Measurements from ENCODE around the gene OR9G4. TPM values are rescaled to one million over a fixed set of nuclear protein-coding genes. Genes with fewer than 3 reads are reported as not detected.

The OR9G4 gene
- not detected for total RNA-seq

DNA sequence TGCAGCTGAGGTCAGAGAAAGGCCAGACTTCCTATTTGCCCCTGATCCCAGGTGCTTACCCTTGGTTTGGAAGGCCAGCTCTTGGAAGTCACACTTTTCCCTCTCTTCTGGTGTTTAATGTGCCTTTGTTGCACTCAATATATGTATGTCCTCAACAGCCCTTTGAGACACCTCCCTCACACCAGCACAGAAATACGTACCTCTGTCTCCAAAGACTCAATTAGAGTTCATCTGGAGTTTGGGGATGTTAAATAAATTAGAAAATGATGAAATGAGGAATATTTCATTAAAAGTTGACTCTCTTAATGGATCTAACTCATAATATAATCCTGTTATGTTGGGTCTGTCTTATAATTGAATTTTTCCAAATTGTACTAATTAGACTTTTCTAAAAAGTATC is at the start of gene OR9G4:
Gene OR9G4, minus strand, starts transcription at position 101 of the 400 bp plus-strand sequence. CDS start 4,931 bp downstream, outside the sequence.
- no peak for DNase-seq (ENCODE audit: low spot score)

DNA sequence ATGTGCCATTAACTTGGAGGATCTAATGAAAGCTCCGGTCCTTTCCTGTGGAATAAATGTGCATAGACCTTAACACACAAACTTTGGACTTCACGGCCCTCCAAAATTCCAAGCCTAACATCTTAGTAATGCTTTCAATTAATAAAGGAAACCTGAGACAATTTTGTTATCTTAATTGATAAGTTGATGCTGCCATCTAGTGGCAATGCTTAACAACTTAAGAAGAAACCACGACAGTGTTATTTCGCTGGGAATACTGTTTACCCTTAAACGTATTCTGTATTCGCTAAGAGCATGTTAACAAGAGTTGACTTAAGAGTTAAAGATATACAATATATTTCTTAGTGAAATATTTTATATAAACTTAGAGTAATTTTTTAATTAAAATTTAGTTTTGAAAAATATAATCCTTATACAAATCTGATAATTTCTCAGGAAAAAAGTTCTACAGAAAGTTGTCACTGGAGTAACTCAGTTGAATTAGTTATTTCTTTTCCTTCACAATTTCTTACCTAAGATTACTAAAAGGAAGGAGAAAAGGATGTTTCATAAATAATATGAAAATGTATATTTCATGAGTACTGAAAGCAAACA is 35.0 kb upstream of the OR9G4 start:
- DNase-seq (ENCODE audit: low spot score) = no peak

- DNase-seq (ENCODE audit: low spot score) = no peak
Observed at GRCh38 chr11:56782167-56782847, 33.8 kb upstream of the OR9G4 start.

DNA sequence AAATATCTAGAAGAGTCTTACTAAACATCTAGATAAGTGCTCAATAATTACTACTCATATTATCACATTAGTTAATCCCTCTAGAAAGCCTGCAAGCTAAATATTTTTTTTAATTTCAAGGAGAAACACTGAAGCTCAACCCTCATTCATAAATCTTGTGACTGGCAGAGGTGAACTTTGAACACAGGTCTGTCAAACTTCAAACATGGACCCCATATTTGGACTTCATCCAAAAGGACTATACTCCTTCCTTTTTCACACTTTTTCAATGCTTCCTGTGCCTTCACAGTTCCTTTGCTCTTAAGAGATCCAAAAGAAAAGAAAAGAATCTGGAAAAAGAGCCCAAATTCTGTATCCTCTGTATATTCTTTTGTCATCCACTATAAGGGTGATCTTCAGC is 28.3 kb upstream of the OR9G4 start:
- DNase-seq (ENCODE audit: low spot score) = no peak

DNA sequence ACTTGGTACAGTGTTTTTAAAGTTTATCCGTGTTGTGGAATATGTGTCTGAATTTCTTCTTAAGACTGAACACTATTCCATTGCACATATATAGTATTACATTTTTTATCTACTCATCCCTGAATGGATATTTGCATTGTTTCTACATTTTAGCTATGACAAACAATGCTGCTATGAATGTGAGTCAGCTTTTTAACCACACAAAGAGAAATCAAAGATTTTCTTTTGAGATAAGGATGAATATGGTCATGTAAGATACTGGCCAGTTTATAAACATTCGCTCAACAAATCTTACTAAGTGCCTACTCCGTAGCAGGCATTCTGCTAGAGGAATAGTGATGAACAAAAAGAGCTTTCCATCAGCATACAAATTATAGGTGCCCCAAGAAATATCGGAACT is 16.5 kb upstream of the OR9G4 start:
- no peak for DNase-seq (ENCODE audit: low spot score)

GRCh38 chr11:56751480-56751879 is 3.0 kb upstream of the OR9G4 start:
- DNase-seq (ENCODE audit: low spot score) = no peak

- DNase-seq (ENCODE audit: low spot score) = no peak
Observed at GRCh38 chr11:56750190-56750589, 1.7 kb upstream of the OR9G4 start.

DNA sequence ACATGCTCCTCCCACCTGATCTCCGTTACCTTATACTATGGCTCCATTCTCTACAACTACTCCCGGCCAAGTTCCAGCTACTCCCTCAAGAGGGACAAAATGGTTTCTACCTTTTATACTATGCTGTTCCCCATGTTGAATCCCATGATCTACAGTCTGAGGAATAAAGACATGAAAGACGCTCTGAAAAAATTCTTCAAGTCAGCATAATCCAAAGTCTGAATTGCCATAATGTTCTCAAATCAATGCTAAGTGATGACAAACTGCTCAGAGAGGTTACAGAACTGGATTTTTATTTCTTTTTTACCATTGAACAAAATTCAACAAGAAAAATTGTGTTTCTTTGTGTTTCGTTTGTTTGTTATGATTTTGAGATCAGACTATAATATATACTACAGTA is 7.6 kb downstream of the OR9G4 start:
- DNase-seq (ENCODE audit: low spot score) = no peak

GRCh38 chr11:56740107-56740506 is 8.4 kb downstream of the OR9G4 start:
- DNase-seq (ENCODE audit: low spot score) = no peak

GRCh38 chr11:56720513-56720912 is 28.0 kb downstream of the OR9G4 start:
- DNase-seq (ENCODE audit: low spot score) = no peak

DNA sequence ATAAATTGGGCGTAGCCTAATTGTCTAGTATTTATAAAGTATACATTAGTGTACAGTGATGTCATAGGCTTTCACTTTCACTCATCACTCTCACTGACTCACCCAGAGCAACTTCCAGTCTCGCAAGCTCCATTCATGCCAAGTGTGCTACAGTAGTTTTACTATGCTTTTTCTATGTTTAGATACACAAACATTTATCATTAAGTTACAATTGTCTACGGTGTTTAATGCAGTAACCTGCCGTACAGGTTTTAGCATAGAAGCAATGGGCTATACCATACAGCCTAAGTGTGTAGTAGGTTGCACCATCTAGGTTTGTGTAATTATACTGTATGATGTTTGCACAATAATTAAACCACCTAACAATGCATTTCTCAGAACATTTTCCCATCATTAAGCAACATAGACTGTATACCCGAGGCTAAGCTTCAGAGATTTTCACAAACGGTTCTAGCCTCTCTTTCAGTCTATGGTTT is 32.1 kb downstream of the OR9G4 start:
- no peak for DNase-seq (ENCODE audit: low spot score)

- no peak for DNase-seq (ENCODE audit: low spot score)
Observed at GRCh38 chr11:56714206-56714605, 34.3 kb downstream of the OR9G4 start.

DNA sequence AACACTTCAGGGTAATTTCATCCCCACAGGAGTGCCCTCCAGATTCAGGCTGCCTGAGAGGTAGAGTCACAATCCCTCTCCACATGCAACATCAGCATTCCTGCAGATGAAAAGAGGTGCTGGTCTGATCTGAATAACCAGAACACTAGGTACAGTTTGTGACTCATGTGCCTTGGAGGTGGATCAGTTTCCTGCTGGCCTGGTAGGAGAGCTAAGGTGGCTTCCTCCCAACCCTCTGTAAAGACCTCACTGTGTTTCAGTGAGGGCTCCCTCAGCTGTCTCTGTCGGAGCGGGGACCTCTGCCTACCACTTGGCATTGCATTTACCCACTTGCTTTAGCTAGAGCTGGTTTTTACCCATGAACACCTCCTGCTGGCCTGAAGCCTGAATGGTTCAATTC is 42.0 kb downstream of the OR9G4 start:
- DNase-seq (ENCODE audit: low spot score) = no peak

DNA sequence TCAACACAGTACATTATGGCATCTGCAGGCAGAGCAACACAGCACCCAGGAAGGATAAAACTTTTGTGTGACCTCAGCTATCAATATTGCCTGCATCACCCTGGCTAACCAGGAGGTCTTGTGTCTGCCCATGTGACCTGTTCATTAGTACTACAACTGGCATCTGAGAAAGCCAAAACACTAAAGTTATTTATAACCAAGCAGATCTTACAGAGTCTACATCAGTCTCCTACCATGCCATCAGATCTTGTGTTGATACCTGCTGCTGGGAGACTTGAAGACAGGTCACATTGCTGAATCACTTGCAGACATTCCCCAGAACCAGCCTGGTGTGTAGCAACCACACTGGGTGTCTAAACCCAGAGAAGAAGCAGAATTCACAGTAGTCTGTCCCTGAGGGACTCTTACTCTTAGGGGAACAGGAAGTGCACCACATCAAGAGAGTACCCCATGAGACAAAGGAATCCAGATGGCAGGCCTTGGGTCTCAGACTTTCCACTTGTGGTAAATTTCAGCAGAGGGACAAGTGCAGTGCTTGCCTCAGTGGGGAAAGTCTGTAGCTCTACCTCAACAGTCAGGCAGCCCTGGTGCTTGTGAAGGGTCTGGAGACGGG is 42.6 kb downstream of the OR9G4 start:
- no peak for DNase-seq (ENCODE audit: low spot score)

DNA sequence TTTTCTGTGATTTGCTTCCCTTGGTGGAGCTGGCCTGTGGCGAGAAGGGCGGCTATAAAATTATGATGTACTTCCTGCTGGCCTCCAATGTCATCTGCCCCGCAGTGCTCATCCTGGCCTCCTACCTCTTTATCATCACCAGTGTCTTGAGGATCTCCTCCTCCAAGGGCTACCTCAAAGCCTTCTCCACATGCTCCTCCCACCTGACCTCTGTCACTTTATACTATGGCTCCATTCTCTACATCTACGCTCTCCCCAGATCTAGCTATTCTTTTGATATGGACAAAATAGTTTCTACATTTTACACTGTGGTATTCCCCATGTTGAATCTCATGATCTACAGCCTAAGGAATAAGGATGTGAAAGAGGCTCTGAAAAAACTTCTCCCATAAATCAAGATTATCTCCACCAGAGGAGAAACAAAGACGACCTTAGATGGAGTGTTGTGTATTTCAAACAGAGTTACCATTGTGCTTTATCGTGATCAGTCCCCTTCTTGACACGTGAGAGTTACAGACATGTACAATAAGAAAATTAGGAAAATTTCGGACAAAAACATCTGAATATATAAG is 47.5 kb downstream of the OR9G4 start:
- no peak for DNase-seq (ENCODE audit: low spot score)

GRCh38 chr11:56700242-56700913 is 48.1 kb downstream of the OR9G4 start:
- no peak for DNase-seq (ENCODE audit: low spot score)

DNA sequence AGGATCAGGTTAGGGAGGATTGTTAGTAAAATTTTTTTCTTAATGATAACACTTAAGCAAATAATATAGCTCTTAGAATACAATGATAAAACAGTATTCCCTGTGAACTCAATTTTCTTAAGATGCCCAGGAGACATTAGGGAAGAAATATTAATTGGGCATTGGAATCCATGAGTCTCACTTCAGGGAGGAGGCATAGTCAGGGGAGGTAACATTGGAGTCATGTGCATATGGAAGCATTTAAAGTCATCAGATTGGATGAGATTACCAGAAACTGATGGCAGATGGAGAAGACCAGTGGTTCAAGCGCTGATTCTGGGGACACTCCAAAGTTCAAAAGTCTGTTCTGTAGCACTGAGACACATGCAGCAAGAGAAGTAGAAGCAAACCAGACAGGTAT is 49.7 kb downstream of the OR9G4 start, which contains the start of gene OR9G1:
Gene OR9G1, plus strand, starts transcription at position 301 of the 400 bp plus-strand sequence. CDS start 1,293 bp downstream, outside the sequence.
- no peak for DNase-seq (ENCODE audit: low spot score)

DNA sequence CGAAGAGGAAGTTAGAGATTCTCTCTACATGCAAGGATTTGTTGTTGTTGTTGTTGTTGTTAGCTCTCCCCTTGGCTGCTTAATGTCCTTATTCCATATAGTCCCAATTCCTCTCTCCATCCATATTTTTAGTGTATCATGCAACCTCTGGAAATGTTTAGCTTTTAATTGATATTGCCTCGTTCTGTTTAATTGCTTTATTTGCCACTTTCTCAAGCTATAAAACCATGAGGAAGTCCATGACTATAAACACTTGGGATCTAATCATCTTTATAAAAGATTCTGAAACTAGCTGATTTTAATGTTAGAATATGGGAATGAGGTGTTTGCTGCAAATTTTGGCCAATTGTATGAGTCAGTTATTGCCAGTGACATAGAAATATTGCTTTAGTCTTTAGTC is 55.1 kb downstream of the OR9G4 start:
- no peak for DNase-seq (ENCODE audit: low spot score)

Data from mucosa of gallbladder (tissue), 1 donor.